GM18498 (cell line): ENCODE measurements around the gene CTSL.
"Not testable (repeated sequence)": the region's sequence is repeated elsewhere in the genome, so short reads cannot be mapped to it uniquely, and the experiment has no call there.

Experiments
- ATAC-seq: cut with Tn5 transposase; IDR thresholded peaks from one replicate; pipeline ENCODE4 v1.9.1; 2021; ENCODE audit warnings: mild to moderate bottlenecking, moderate library complexity; ENCODE audit not compliant: unreplicated experiment

Gene CTSL

GRCh38 chr9:87751868-87752267 lies 25.9 kb downstream of the CTSL start:
- ATAC-seq, result no peak

- ATAC-seq, result no peak
Observed at GRCh38 chr9:87753313-87753712, 27.4 kb downstream of the CTSL start.

DNA sequence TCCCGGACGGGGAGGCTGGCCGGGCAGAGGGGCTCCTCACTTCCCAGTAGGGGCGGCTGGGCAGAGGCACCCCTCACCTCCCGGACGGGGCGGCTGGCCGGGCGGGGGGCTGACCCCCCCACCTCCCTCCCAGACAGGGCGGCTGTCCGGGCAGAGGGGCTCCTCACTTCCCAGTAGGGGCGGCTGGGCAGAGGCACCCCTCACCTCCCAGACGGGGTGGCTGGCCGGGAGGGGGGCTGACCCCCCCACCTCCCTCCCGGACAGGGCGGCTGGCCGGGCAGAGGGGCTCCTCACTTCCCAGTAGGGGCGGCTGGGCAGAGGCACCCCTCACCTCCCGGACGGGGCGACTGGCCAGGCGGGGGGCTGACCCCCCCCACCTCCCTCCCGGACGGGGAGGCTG lies 32.4 kb downstream of the CTSL start:
- not testable (repeated sequence) for ATAC-seq

GRCh38 chr9:87759980-87760379 lies 34.1 kb downstream of the CTSL start:
- ATAC-seq, result not testable (repeated sequence)

- no peak for ATAC-seq
Observed at GRCh38 chr9:87760529-87760928, 34.6 kb downstream of the CTSL start.

DNA sequence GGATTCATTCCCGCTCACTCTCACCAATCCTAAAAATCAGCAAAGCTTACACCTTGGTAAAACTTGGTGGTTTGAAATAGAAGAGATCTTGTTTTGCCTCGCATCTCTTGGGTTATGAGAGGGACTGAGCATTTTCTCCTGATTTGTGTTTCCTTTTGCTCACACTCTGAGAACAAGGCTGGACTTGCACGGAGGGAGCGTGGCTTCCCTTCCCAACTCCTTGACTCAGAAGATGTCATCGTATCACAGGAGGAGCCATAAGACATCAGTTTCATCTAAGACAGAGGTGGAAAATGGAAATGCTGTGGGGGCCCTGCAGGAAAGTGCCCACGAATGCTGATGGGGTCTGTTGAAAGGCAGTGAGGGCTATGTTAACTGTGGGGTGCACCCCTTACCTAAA lies 37.4 kb downstream of the CTSL start:
- ATAC-seq, result no peak

DNA sequence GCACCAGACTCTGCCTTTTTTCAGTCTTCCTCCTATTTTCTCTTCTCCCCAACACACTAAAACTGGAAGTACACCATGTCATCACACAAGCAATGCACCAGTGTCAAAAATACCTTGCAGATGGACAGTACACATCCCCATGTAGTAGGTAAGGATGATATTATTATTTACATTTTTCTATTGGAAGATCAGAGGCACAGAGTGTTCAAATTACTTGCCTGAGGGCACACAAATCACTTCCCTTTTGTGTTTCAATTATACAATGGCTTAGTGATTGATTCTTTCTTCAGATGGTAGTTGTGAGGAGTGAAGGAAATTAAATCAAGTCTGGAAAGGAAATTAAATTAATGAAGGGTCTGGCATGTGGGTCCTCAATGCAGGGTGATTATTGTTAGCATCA lies 39.6 kb downstream of the CTSL start:
- ATAC-seq, result no peak

GRCh38 chr9:87766697-87767096 lies 40.8 kb downstream of the CTSL start:
- ATAC-seq, result no peak

DNA sequence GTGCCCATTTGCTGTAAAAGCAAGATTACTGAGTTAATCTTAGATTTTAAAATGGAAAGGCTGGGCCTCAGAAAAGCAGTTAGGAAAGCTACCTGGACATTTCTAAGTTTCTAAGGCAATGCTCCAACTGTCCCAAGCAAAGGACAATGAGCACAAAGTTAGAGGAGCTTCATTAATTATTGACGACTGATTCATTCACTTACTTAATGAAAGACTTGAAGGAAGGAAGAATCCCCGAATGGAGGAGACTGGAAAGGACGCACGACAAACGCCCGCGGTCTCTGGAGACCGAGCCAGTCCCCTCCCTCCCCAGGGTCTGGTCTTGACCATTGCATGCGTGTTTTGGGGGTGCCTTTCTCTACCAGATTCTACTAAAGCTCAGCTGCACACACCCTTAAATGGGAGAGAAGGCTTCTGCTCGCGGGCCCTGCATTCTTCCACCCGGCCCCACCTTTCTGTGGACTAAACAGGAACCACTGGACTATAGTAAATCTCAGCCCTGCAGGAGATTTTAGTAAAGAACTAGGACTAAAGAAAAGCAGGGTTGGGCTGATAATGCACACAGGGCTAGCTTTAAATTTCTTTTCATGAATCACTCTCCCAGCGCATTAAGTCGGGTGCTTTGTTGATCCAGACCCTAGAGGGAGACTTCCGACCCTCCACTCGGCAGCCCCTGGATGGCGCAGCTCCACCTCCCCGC lies 44.8 kb downstream of the CTSL start:
- no peak for ATAC-seq

- ATAC-seq, result no peak
Observed at GRCh38 chr9:87771316-87772006, 45.5 kb downstream of the CTSL start.

DNA sequence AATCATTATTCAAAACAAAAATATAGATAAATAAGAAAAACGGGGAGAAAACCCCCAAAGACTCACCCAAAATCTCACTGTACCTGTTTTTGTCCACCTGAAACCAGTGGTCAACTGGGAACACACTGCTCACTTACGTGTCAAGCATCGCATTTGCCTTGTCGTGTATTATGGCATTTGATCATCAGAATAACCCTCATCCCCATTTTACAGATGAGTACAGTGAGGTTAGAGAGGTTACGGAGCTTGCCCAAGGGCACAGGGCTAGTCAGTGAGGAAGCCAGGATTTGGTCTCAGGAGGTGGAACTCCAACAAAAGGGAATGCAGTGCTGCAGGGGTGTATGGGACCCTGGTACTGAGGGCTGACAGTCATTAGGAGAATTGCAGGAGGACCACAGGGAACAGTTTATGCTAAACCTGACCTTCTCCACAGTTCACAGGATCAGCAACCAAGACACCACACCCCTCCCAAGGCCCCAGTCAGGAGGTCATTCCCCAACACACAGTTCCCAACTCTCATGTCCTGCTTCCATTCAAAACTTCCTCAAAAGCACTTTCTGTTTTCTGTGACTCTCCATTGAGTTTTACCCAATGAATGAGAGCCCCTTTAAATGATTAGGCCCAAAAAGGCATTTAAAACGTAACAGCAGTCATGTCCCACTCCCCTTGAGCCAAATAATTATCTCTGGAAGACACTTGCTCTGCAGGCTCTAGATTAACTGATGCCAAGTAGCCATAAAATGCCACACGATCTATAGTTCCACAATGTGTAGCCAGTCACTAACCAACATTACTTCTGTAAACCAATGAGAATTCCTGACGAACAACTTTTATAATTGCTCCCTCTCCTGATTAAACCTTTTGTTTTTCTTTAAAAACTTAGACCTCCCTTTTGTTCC lies 50.8 kb downstream of the CTSL start:
- no peak for ATAC-seq

GRCh38 chr9:87778996-87779395 lies 53.1 kb downstream of the CTSL start:
- ATAC-seq, result no peak
